Transverse colon (tissue), 4 donors: ENCODE results near the gene ESR1.

Experiments used
- CTCF ChIP-seq, 5 experiments: fragments of 200-600 bp in 3 of 5; fragments of 450-650 bp in 2 of 5; sonication (generic) in 3 of 5; IDR thresholded peaks; 1 replicate in 2 of 5; 2 replicates in 3 of 5; pipeline ENCODE4 v1.5.1; 2016 to 2017; ENCODE audit warnings: antibody characterized with exemption in 5 of 5, inconsistent platforms in 3 of 5, mild to moderate bottlenecking in 2 of 5, moderate library complexity in 1 of 5
- POLR2A ChIP-seq: fragments of 450-650 bp; IDR thresholded peaks from one replicate; pipeline ENCODE4 v1.6.1; 2016; ENCODE audit warnings: antibody characterized with exemption, mild to moderate bottlenecking, moderate library complexity
- POLR2AphosphoS5 ChIP-seq, 3 donors: sonication (generic); formaldehyde crosslinking; IDR thresholded peaks; one replicate each; pipeline ENCODE4 v1.6.1; 2016; ENCODE audit warnings: antibody characterized with exemption in 3 of 3

- TF ChIP-seq POLR2A (no peak), CTCF (IDR thresholded peaks at IDR 0.05) (no peak), POLR2AphosphoS5 (IDR thresholded peaks at IDR 0.05) (no peak)
Measured at GRCh38 chr6:151963001-151963400, 155.5 kb downstream of the ESR1 start.
